H1 (cell line): ENCODE measurements around the gene VPS35L. TPM values are rescaled to one million over a fixed set of nuclear protein-coding genes. Genes with fewer than 3 reads are reported as not detected.

Source experiments
- polyA plus RNA-seq, 7 experiments: library from polyadenylated mRNA; depleted of rRNA in 3 of 7; stranded (reverse) in 5 of 7; unstranded in 2 of 7; fragments of >200 nt in 5 of 7; fragments of 200-250 nt in 2 of 7; gene quantifications; 1 replicate in 5 of 7; 2 replicates in 1 of 7; 4 replicates in 1 of 7; pipeline versions ENCODE4 v1.2.1 to v1.2.3, GENCODE V29; 2011 to 2013; ENCODE audit warnings: missing spikeins in 2 of 7, mixed read lengths in 2 of 7
- total RNA-seq: library from RNA; stranded (reverse); fragmentation: NEBNext Ultra II Directional; extraction: Animal tissue kit (Norgen Biotek cat#: 25700); gene quantifications from 2 replicates; pipeline ENCODE4 v1.2.1, GENCODE V29; 2021
- TF ChIP-seq, protein P1 (sequence below): fragments of 300-600 bp; sonication (generic); IDR thresholded peaks from 2 replicates; pipeline ENCODE4 v1.7.1; 2012; ENCODE audit warnings: low read length, moderate library complexity, mild to moderate bottlenecking, inconsistent platforms; ENCODE audit not compliant: insufficient replicate concordance

The VPS35L gene
- total and polyA plus RNA-seq, 2 of the 8 experiments (the other 6 are each of a cell fraction or from before 2014, with no cell fraction given), result 31.5 to 57.1 TPM

DNA sequence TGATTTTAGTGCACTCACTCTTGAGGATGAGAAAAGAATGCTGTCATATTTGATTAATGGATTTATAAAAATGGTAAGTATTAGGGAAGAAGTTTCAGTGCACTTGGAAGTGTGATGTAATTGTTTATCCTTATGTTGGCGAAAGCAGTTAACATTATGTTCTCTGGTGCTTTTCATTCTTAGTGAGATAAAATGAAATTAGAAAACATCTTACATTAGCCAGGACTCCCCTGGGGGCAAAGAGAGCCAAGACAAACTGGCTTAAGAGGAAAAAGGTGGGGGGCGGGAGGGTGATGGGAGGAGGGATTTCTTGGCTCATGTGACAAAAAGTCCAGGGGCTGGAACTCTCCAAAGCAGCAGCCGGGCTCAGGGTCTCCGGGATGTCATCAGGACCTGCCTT, 89.4 kb downstream of the VPS35L start (continued):
- TF ChIP-seq, protein P1, sequence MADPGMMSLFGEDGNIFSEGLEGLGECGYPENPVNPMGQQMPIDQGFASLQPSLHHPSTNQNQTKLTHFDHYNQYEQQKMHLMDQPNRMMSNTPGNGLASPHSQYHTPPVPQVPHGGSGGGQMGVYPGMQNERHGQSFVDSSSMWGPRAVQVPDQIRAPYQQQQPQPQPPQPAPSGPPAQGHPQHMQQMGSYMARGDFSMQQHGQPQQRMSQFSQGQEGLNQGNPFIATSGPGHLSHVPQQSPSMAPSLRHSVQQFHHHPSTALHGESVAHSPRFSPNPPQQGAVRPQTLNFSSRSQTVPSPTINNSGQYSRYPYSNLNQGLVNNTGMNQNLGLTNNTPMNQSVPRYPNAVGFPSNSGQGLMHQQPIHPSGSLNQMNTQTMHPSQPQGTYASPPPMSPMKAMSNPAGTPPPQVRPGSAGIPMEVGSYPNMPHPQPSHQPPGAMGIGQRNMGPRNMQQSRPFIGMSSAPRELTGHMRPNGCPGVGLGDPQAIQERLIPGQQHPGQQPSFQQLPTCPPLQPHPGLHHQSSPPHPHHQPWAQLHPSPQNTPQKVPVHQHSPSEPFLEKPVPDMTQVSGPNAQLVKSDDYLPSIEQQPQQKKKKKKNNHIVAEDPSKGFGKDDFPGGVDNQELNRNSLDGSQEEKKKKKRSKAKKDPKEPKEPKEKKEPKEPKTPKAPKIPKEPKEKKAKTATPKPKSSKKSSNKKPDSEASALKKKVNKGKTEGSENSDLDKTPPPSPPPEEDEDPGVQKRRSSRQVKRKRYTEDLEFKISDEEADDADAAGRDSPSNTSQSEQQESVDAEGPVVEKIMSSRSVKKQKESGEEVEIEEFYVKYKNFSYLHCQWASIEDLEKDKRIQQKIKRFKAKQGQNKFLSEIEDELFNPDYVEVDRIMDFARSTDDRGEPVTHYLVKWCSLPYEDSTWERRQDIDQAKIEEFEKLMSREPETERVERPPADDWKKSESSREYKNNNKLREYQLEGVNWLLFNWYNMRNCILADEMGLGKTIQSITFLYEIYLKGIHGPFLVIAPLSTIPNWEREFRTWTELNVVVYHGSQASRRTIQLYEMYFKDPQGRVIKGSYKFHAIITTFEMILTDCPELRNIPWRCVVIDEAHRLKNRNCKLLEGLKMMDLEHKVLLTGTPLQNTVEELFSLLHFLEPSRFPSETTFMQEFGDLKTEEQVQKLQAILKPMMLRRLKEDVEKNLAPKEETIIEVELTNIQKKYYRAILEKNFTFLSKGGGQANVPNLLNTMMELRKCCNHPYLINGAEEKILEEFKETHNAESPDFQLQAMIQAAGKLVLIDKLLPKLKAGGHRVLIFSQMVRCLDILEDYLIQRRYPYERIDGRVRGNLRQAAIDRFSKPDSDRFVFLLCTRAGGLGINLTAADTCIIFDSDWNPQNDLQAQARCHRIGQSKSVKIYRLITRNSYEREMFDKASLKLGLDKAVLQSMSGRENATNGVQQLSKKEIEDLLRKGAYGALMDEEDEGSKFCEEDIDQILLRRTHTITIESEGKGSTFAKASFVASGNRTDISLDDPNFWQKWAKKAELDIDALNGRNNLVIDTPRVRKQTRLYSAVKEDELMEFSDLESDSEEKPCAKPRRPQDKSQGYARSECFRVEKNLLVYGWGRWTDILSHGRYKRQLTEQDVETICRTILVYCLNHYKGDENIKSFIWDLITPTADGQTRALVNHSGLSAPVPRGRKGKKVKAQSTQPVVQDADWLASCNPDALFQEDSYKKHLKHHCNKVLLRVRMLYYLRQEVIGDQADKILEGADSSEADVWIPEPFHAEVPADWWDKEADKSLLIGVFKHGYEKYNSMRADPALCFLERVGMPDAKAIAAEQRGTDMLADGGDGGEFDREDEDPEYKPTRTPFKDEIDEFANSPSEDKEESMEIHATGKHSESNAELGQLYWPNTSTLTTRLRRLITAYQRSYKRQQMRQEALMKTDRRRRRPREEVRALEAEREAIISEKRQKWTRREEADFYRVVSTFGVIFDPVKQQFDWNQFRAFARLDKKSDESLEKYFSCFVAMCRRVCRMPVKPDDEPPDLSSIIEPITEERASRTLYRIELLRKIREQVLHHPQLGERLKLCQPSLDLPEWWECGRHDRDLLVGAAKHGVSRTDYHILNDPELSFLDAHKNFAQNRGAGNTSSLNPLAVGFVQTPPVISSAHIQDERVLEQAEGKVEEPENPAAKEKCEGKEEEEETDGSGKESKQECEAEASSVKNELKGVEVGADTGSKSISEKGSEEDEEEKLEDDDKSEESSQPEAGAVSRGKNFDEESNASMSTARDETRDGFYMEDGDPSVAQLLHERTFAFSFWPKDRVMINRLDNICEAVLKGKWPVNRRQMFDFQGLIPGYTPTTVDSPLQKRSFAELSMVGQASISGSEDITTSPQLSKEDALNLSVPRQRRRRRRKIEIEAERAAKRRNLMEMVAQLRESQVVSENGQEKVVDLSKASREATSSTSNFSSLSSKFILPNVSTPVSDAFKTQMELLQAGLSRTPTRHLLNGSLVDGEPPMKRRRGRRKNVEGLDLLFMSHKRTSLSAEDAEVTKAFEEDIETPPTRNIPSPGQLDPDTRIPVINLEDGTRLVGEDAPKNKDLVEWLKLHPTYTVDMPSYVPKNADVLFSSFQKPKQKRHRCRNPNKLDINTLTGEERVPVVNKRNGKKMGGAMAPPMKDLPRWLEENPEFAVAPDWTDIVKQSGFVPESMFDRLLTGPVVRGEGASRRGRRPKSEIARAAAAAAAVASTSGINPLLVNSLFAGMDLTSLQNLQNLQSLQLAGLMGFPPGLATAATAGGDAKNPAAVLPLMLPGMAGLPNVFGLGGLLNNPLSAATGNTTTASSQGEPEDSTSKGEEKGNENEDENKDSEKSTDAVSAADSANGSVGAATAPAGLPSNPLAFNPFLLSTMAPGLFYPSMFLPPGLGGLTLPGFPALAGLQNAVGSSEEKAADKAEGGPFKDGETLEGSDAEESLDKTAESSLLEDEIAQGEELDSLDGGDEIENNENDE, result no peak
